Umbilical cord (tissue), 2 donors: ENCODE measurements around the gene CHKA. TPM values are rescaled to one million over a fixed set of nuclear protein-coding genes. Genes with fewer than 3 reads are reported as not detected.

Experiments used
- DNase-seq: peaks from one replicate; pipeline ENCODE4 v3.0.0-alpha.2; 2015; ENCODE audit warnings: low spot score
- total RNA-seq: library from RNA; depleted of rRNA; stranded (reverse); fragments of >200 nt; gene quantifications from one replicate; pipeline ENCODE4 v1.2.3, GENCODE V29; 2014; ENCODE audit warnings: low replicate concordance; ENCODE audit not compliant: insufficient read depth

The CHKA gene
- total RNA-seq, 1 donor from 2014 or later = 6.7 TPM

- DNase-seq = no peak
Observed at GRCh38 chr11:68033708-68034045, 87.5 kb downstream of the CHKA start.

GRCh38 chr11:68032997-68033707 lies 88.0 kb downstream of the CHKA start:
- no peak for DNase-seq

- no peak for DNase-seq
Observed at GRCh38 chr11:68032003-68032402, 89.2 kb downstream of the CHKA start.

- DNase-seq = no peak
Observed at GRCh38 chr11:68031144-68031464, 90.1 kb downstream of the CHKA start.

GRCh38 chr11:68030318-68031143 lies 90.7 kb downstream of the CHKA start, which contains the start of gene NDUFS8:
Gene NDUFS8, plus strand, starts transcription at chr11:68030681. Its CDS starts 1,471 bp downstream, at chr11:68032152.
- peak; percentile 100 for DNase-seq

- DNase-seq = no peak
Observed at GRCh38 chr11:68028802-68029545, 92.2 kb downstream of the CHKA start.

GRCh38 chr11:68027667-68028066 lies 93.5 kb downstream of the CHKA start:
- no peak for DNase-seq

- DNase-seq = no peak
Observed at GRCh38 chr11:68026391-68027105, 94.6 kb downstream of the CHKA start.

- DNase-seq = no peak
Observed at GRCh38 chr11:68025047-68025446, 96.1 kb downstream of the CHKA start.

- DNase-seq = no peak
Observed at GRCh38 chr11:68024508-68024907, 96.7 kb downstream of the CHKA start.

GRCh38 chr11:68022531-68022930 lies 98.7 kb downstream of the CHKA start:
- DNase-seq = no peak

GRCh38 chr11:68021167-68021787 lies 99.9 kb downstream of the CHKA start:
- DNase-seq = no peak

GRCh38 chr11:68020575-68020974 lies 100.6 kb downstream of the CHKA start:
- peak; percentile 33 for DNase-seq

GRCh38 chr11:68019486-68019885 lies 101.7 kb downstream of the CHKA start:
- DNase-seq = no peak

GRCh38 chr11:68018730-68019190 lies 102.4 kb downstream of the CHKA start:
- no peak for DNase-seq

- DNase-seq = no peak
Observed at GRCh38 chr11:68017980-68018729, 103.0 kb downstream of the CHKA start.

GRCh38 chr11:68016904-68017817 lies 104.0 kb downstream of the CHKA start:
- peak; percentile 25 for DNase-seq

GRCh38 chr11:68016161-68016903 lies 104.9 kb downstream of the CHKA start:
- no peak for DNase-seq

- DNase-seq = no peak
Observed at GRCh38 chr11:68015467-68015866, 105.7 kb downstream of the CHKA start.
